ENCODE data around the gene GASK1A.

The GASK1A gene

DNA sequence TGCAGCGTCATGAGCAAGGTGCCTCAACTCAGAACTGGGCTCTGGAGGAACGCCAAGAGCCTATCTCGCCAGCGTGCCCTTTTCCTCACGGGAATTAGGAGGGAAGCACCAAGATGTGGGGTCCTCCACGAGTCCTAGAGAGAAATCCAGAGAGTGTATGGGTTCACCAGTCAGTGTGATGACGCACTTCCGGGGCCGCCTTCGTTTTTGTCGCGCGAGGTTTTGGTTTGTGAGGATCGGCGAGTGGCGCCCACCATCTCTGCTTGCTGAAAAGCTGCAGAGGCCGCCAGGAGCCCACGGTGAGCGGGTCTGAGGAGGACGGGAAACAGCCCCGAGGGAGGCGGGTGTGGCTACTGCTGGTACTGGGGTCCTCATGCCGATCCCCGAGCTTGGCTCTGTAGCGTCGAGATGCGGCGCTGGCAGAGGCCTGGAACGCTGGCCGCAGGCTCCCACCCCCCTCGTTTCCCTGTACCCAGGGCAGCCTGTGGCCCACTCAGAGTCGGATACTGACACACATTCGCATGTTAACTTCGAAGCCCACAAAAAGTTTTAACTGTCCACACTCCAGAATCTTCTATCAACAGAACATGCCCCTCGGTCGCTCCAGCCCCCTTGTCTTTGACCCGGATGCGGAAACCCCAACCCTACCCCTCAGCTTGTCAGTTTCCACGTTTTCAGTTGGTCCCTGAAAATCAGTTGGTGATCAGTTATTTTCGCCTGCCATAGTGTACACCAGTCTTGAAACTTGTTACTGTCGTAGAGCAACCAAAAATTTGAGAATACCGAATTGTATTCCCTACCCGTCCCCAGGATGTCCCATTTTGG, 42.7 kb upstream of the GASK1A start:
- Histone ChIP-seq H3K4me3 (ENCODE audit: low read depth, low read length) (no peak overlapping the region), H3K36me3 (ENCODE audit: control insufficient read depth in 2 of 2, insufficient read depth in 1 of 2, low read length in 2 of 2) (no peaks in the 10 kb centered on the region), H3K27ac (ENCODE audit: extremely low read depth, low read depth, low read length) (no peak overlapping the region), H3K9me3 (ENCODE audit: control insufficient read depth, insufficient read depth, low read depth, low read length) (no peaks in the 10 kb centered on the region), H3K4me1 (ENCODE audit: control insufficient read depth, insufficient read depth, low read length) (no peaks in the 10 kb centered on the region)
- ChIA-PET CTCF (no interaction called here), POLR2A (interaction anchor here (0.6 kb wide), 1 partner anchor 1489 kb away, joined by 3 read pairs; no protein-coding TSS in a partner anchor)
- TF ChIP-seq KLF16 (tag by site-specific recombination; IDR thresholded peaks at IDR 0.05), result no peak
- no peak for TF ChIP-seq ZNF560 (tag by site-specific recombination; IDR thresholded peaks at IDR 0.05; ENCODE audit: borderline replicate concordance)
- TF ChIP-seq SCRT1 (tag by site-specific recombination; IDR thresholded peaks at IDR 0.05; ENCODE audit: borderline replicate concordance), result no peak
- TF ChIP-seq ZNF654 (tag by site-specific recombination; IDR thresholded peaks at IDR 0.05; ENCODE audit: low read depth), result no peak
- TF ChIP-seq ZSCAN23 (tag by site-specific recombination; IDR thresholded peaks at IDR 0.05), result no peak
- no peak for TF ChIP-seq BCL11A (tag by site-specific recombination; IDR thresholded peaks at IDR 0.05; ENCODE audit: low read depth)
- TF ChIP-seq MEIS1 (CRISPR knock-in tag; IDR thresholded peaks at IDR 0.05; ENCODE audit: borderline replicate concordance), result no peak
- no peak for TF ChIP-seq PATZ1 (tag by site-specific recombination; IDR thresholded peaks at IDR 0.05)

DNA sequence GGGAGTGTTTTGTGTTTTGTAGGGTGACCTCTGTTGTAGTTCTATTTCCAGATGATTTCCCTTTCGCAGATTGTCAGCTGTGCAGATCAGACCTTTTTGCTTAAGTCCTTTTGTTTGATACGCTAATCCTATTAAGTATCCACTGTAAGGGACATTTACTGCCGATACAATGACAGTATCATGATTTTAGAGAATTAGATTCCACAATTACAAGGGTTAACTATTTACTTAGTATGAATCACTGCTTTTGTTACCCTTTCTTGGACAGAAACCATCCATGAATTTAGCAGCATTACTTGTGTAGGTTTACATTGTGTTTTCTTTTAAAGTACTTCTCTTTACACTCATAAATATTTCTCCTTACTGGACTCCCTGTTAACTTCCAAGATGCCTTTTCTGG, 41.8 kb upstream of the GASK1A start:
- no peak for TF ChIP-seq MYNN (tag by site-specific recombination; IDR thresholded peaks at IDR 0.05; ENCODE audit: borderline replicate concordance)
- no peak for TF ChIP-seq ZNF311 (tag by site-specific recombination; IDR thresholded peaks at IDR 0.05; ENCODE audit: borderline replicate concordance)
- TF ChIP-seq ZNF184 (tag by site-specific recombination; IDR thresholded peaks at IDR 0.05), result no peak
- no peaks in the 10 kb centered on the region for H3K9me3 ChIP-seq (ENCODE audit: control insufficient read depth, insufficient read depth, low read depth, low read length)
- POLR2A ChIA-PET, result no interaction called here
- H3K36me3 ChIP-seq (ENCODE audit: control insufficient read depth in 2 of 2, insufficient read depth in 1 of 2, low read length in 2 of 2), result no peaks in the 10 kb centered on the region
- H3K27ac ChIP-seq (ENCODE audit: extremely low read depth, low read depth, low read length), result no peak overlapping the region
- no peaks in the 10 kb centered on the region for H3K4me1 ChIP-seq (ENCODE audit: control insufficient read depth, insufficient read depth, low read length)
- CTCF ChIA-PET, result no interaction called here
- H3K4me3 ChIP-seq (ENCODE audit: low read depth, low read length), result no peak overlapping the region

DNA sequence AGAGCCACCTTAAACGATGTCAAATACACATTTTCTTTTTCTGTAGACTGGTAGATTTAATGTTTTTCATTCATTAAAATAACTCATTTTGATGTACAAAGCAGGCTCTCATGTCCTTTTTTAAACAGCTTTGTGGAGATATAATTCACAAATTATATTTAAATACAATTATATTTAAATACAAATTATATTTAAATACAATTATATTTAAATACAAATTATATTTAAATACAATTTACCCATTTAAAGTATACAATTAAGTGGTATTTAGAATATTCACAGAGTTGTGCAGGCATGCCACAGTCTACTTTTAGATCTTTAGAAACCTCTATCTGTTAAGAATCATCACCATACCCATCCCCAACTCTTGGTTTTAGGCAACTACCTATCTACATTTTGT, 36.4 kb upstream of the GASK1A start:
- ChIA-PET CTCF (interaction anchor here (0.8 to 1.3 kb wide), 3 partner anchors 11 to 213 kb away, joined by 3 to 4 read pairs (median 3); no protein-coding TSS in a partner anchor), POLR2A (no interaction called here)
- Histone ChIP-seq H3K27ac (ENCODE audit: extremely low read depth, low read depth, low read length) (no peak overlapping the region), H3K4me3 (ENCODE audit: low read depth, low read length) (no peak overlapping the region), H3K4me1 (ENCODE audit: control insufficient read depth, insufficient read depth, low read length) (no peaks in the 10 kb centered on the region), H3K36me3 (ENCODE audit: control insufficient read depth in 2 of 2, insufficient read depth in 1 of 2, low read length in 2 of 2) (no peaks in the 10 kb centered on the region), H3K9me3 (ENCODE audit: control insufficient read depth, insufficient read depth, low read depth, low read length) (no peaks in the 10 kb centered on the region)
- no peak for TF ChIP-seq ZNF24 (tag by site-specific recombination; IDR thresholded peaks at IDR 0.05)
- no peak for TF ChIP-seq PATZ1 (tag by site-specific recombination; IDR thresholded peaks at IDR 0.05)
- no peak for TF ChIP-seq ZNF529 (tag by site-specific recombination; IDR thresholded peaks at IDR 0.05; ENCODE audit: insufficient replicate concordance)
- no peak for TF ChIP-seq GLI2 (tag by site-specific recombination; IDR thresholded peaks at IDR 0.05; ENCODE audit: borderline replicate concordance, low read depth)
- no peak for TF ChIP-seq HOXA7 (CRISPR knock-in tag; IDR thresholded peaks at IDR 0.05; ENCODE audit: borderline replicate concordance)
- TF ChIP-seq ZNF549 (tag by site-specific recombination; IDR thresholded peaks at IDR 0.05), result no peak
- TF ChIP-seq, protein P1, sequence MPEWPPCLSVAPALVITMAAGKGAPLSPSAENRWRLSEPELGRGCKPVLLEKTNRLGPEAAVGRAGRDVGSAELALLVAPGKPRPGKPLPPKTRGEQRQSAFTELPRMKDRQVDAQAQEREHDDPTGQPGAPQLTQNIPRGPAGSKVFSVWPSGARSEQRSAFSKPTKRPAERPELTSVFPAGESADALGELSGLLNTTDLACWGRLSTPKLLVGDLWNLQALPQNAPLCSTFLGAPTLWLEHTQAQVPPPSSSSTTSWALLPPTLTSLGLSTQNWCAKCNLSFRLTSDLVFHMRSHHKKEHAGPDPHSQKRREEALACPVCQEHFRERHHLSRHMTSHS (tag by site-specific recombination; IDR thresholded peaks at IDR 0.05), result no peak
- TF ChIP-seq ZNF624 (tag by site-specific recombination; IDR thresholded peaks at IDR 0.05), result no peak
- TF ChIP-seq ZNF341 (tag by site-specific recombination; IDR thresholded peaks at IDR 0.05; ENCODE audit: low read depth), result no peak
- no peak for TF ChIP-seq ZNF280C (tag by site-specific recombination; IDR thresholded peaks at IDR 0.05)
- no peak for TF ChIP-seq ZFHX2 (tag by site-specific recombination; conservative IDR thresholded peaks at IDR 0.05)
